Astrocyte of the spinal cord (primary cell): Measurements from ENCODE around the gene FADS2.

Experiments used
- DNase-seq: peaks from one replicate; pipeline ENCODE4 v3.0.0; 2011; ENCODE audit warnings: low read depth, low spot score
- H3K4me3 ChIP-seq: 2 replicates; pipeline ENCODE4 v1.5.1; 2011; ENCODE audit warnings: low read depth, mild to moderate bottlenecking, low read length, moderate library complexity
- CTCF ChIP-seq: IDR thresholded peaks from 2 replicates; pipeline ENCODE4 v1.5.1; 2012; ENCODE audit warnings: low read depth, mild to moderate bottlenecking, low read length, inconsistent platforms
- in situ Hi-C: cut with HindIII; loops from 2 replicates; pipeline ENCODE4 v1.10.0; 2017; ENCODE audit warnings: low sequenced_read_pairs

FADS2 gene

DNA sequence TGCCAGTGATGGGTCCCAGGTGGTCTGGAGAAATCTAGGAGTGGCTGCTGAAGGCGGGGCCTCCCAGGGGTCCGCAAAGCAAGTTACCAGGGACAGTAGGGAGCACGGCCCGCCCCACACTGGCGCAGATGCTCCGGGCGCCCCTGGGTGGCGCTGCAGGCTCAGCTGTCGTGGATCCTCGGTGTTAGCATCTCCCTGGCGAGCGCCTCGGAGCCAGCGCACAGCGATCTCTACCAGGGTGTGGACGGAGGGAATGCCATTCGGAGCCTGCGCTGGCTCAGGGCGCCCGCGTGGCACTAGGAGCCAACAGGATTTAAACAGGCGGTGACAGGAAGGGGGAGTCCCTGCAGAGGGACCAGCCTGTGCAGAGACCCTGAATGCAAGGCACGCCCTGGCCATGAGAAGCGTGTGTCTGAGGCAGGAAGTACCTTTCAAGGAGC lies 43.1 kb downstream of the FADS2 start:
- in situ Hi-C loops, result no loop called here
- TF ChIP-seq CTCF, result peak; percentile 95
- H3K4me3 ChIP-seq, result no peak overlapping the region
- peak; percentile 74 for DNase-seq

GRCh38 chr11:61872935-61873565 lies 45.0 kb downstream of the FADS2 start:
- TF ChIP-seq CTCF, result no peak
- no peak for DNase-seq
- in situ Hi-C loops, result no loop called here
- H3K4me3 ChIP-seq, result no peak overlapping the region

DNA sequence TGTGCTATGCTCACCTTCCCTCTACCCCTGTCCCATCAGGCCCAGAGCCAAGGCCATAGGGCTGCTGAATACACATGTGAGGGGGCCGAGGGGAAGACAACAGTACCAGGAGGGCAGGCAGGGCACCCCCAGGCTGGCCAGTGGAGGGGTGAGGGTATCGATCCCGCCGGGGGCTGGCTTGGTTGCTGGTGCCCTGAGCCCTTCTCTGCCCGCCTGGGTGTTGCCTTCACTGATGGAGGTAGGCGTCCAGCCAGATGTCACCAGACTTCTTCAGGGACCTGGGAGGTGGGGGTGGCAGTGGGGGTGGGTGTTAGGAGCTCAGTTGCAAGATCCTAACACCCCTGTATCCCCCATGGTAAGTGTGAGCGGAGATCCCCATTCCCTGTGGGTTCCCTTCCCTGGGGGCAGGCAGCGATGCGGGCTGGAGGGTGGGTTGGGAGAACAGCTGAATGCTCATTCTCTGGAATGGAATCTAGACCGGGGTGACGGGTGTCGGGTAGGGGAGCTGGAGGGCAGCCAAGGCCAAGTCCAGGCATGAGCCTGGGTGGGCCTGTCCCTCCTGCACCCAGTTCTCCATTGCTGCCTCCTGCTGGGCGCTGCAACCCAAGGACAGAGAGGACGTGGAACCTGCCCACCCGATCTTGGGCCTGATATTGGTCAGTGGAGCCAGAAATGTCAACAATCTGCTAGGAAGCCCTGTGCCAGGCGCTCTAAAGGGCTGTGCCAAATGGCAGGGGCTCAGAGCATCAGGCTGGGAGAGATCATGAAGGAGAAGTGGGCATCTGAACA lies 45.7 kb downstream of the FADS2 start:
- no peak overlapping the region for H3K4me3 ChIP-seq
- no peak for TF ChIP-seq CTCF
- no peak for DNase-seq
- in situ Hi-C loops, result no loop called here

GRCh38 chr11:61874377-61874809 lies 46.3 kb downstream of the FADS2 start:
- no peak for TF ChIP-seq CTCF
- H3K4me3 ChIP-seq, result no peak overlapping the region
- no peak for DNase-seq
- in situ Hi-C loops, result no loop called here

GRCh38 chr11:61874853-61875252 lies 46.8 kb downstream of the FADS2 start:
- in situ Hi-C loops, result no loop called here
- no peak for TF ChIP-seq CTCF
- DNase-seq, result no peak
- H3K4me3 ChIP-seq, result no peak overlapping the region

GRCh38 chr11:61875698-61876097 lies 47.6 kb downstream of the FADS2 start:
- DNase-seq, result no peak
- no peak for TF ChIP-seq CTCF
- H3K4me3 ChIP-seq, result no peak overlapping the region
- in situ Hi-C loops, result no loop called here
